B cell (primary cell): ENCODE measurements around the gene RRBP1. TPM values are rescaled to one million over a fixed set of nuclear protein-coding genes. Genes with fewer than 3 reads are reported as not detected.

Source experiments
- ATAC-seq: fragments of 200-7000 bp; cut with Tn5 transposase; one replicate; pipeline ENCODE4 v1.10.0; 2021; ENCODE audit warnings: low read depth, mild to moderate bottlenecking, moderate number of reproducible peaks, moderate library complexity
- CTCF ChIA-PET: fragments of 350-600 bp; sonication (Branson Sonifier 250); formaldehyde crosslinking; loops from one replicate; lab custom pipeline; 2021; ENCODE audit warnings: antibody characterized with exemption, inconsistent platforms; lab: Charles Lee
- POLR2A ChIA-PET: fragments of 350-600 bp; sonication (Branson Sonifier 250); formaldehyde crosslinking; loops from one replicate; lab custom pipeline; 2021; ENCODE audit warnings: antibody characterized with exemption; lab: Charles Lee
- DNase-seq: peaks from one replicate; pipeline ENCODE4 v3.0.0; 2013
- H2AFZ ChIP-seq: 2 replicates; pipeline ENCODE4 v1.6.1; 2012; ENCODE audit warnings: mild to moderate bottlenecking, low read depth, low read length; ENCODE audit not compliant: insufficient read depth, poor library complexity, severe bottlenecking
- H3K27ac ChIP-seq, 2 donors: 1 replicate in 1 of 2; 2 replicates in 1 of 2; pipeline ENCODE4 v1.5.1; 2012 to 2013; ENCODE audit warnings: low read length in 2 of 2, mild to moderate bottlenecking in 2 of 2, moderate library complexity in 1 of 2
- H3K27me3 ChIP-seq, 4 experiments: fragments of 200-600 bp in 1 of 4; sonication (generic) in 1 of 4; replicated peaks in 1 of 4; 1 replicate in 2 of 4; 2 replicates in 2 of 4; pipeline versions ENCODE4 v1.6.1 to v1.7.0; 2013 to 2016; ENCODE audit warnings: low read length in 3 of 4, mild to moderate bottlenecking in 2 of 4, mixed read lengths in 1 of 4, moderate library complexity in 1 of 4; ENCODE audit not compliant: insufficient read depth in 4 of 4, control insufficient read depth in 3 of 4; ENCODE audit errors: control extremely low read depth in 1 of 4
- H3K36me3 ChIP-seq, 2 experiments: replicated peaks in 1 of 2; 1 replicate in 1 of 2; 2 replicates in 1 of 2; pipeline versions ENCODE4 v1.6.1 to v1.7.1; 2013; ENCODE audit warnings: low read length in 1 of 2; ENCODE audit not compliant: insufficient read depth in 2 of 2, control insufficient read depth in 1 of 2; ENCODE audit errors: control extremely low read depth in 1 of 2, extremely low read depth in 1 of 2
- H3K4me1 ChIP-seq, 2 donors: fragments of 200-600 bp in 1 of 2; sonication (generic) in 1 of 2; 1 replicate in 1 of 2; 2 replicates in 1 of 2; pipeline versions ENCODE4 v1.5.1 to v1.6.1; 2013 to 2017; ENCODE audit warnings: low read length in 2 of 2; ENCODE audit not compliant: control insufficient read depth in 2 of 2, insufficient read depth in 2 of 2
- H3K4me2 ChIP-seq: replicated peaks from 2 replicates; pipeline ENCODE3; 2012; ENCODE audit warnings: mild to moderate bottlenecking, low read depth, low read length; ENCODE audit not compliant: poor library complexity, severe bottlenecking
- H3K4me3 ChIP-seq, 5 experiments: fragments of 200-600 bp in 1 of 5; sonication (generic) in 1 of 5; 1 replicate in 3 of 5; 2 replicates in 2 of 5; pipeline versions ENCODE4 v1.5.1 to v1.7.0; 2011 to 2016; ENCODE audit warnings: low read length in 4 of 5, mild to moderate bottlenecking in 4 of 5, low read depth in 2 of 5, control low read depth in 1 of 5, moderate library complexity in 1 of 5; ENCODE audit not compliant: insufficient read depth in 1 of 5; ENCODE audit errors: control extremely low read depth in 1 of 5, extremely low read depth in 1 of 5
- H3K79me2 ChIP-seq: fragments of 200-600 bp; sonication (generic); one replicate; pipeline ENCODE4 v1.6.0; 2016; ENCODE audit warnings: low read length; ENCODE audit not compliant: control insufficient read depth, insufficient read depth
- H3K9ac ChIP-seq: fragments of 200-600 bp; sonication (generic); 2 replicates; pipeline ENCODE4 v1.6.1; 2017; ENCODE audit warnings: mild to moderate bottlenecking, low read length, moderate library complexity
- H3K9me3 ChIP-seq, 3 donors: one replicate each; pipeline versions ENCODE4 v1.6.1 to v1.7.1; 2013; ENCODE audit warnings: low read length in 2 of 3; ENCODE audit not compliant: control insufficient read depth in 2 of 3, insufficient read depth in 1 of 3; ENCODE audit errors: control extremely low read depth in 1 of 3
- H4K20me1 ChIP-seq: 2 replicates; pipeline ENCODE4 v1.6.0; 2012; ENCODE audit warnings: mild to moderate bottlenecking, low read length; ENCODE audit not compliant: insufficient read depth, control insufficient read depth, poor library complexity, severe bottlenecking
- H3K27ac Mint-ChIP-seq: one replicate; pipeline ENCODE4 v1.8.0; 2021; ENCODE audit warnings: mixed read lengths
- H3K27me3 Mint-ChIP-seq: one replicate; pipeline ENCODE4 v1.8.0; 2021; ENCODE audit warnings: mixed read lengths
- H3K4me1 Mint-ChIP-seq: one replicate; pipeline ENCODE4 v1.8.0; 2021; ENCODE audit warnings: mixed read lengths
- H3K4me3 Mint-ChIP-seq: one replicate; pipeline ENCODE4 v1.8.0; 2021; ENCODE audit warnings: mixed read lengths
- H3K9me3 Mint-ChIP-seq: one replicate; pipeline ENCODE4 v1.8.0; 2022; ENCODE audit warnings: mixed read lengths; ENCODE audit not compliant: insufficient read depth
- EZH2 ChIP-seq: IDR thresholded peaks from 2 replicates; pipeline ENCODE4 v1.6.1; 2012; ENCODE audit warnings: borderline replicate concordance, low read depth, mild to moderate bottlenecking, moderate library complexity, low read length; ENCODE audit not compliant: insufficient read depth, poor library complexity, severe bottlenecking
- WGBS: methylation state at CpG from one replicate; pipeline ENCODE4 v1.1.5; 2013; ENCODE audit warnings: missing lambda C conversion rate; ENCODE audit not compliant: insufficient coverage; 5-methylcytosine and 5-hydroxymethylcytosine counted together
- intact Hi-C: fragments of 100-400 bp; cut with micrococcal nuclease; formaldehyde crosslinking; loops from one replicate; pipeline ENCODE4 v1.10.0; 2022
- polyA plus RNA-seq: library from polyadenylated mRNA; depleted of rRNA; stranded (reverse); fragments of >200 nt; gene quantifications from 2 replicates; pipeline ENCODE4 v1.2.3, GENCODE V29; 2012
- total RNA-seq, 2 donors: library from RNA; stranded (reverse); fragments of 120-200 nt in 1 of 2; gene quantifications; 1 replicate in 1 of 2; 2 replicates in 1 of 2; pipeline versions ENCODE4 v1.2.3 to v1.2.4, GENCODE V29; 2013 to 2022
- TF ChIP-seq, protein P1 (sequence below): fragments of 200-600 bp; IDR thresholded peaks from one replicate; pipeline ENCODE4 v1.8.0; 2022; ENCODE audit warnings: antibody characterized with exemption, mild to moderate bottlenecking

The RRBP1 gene
- total and polyA plus RNA-seq, 2 donors (not counting 1 experiment from before 2014, with no cell fraction given): 10.9 to 27.5 TPM

DNA sequence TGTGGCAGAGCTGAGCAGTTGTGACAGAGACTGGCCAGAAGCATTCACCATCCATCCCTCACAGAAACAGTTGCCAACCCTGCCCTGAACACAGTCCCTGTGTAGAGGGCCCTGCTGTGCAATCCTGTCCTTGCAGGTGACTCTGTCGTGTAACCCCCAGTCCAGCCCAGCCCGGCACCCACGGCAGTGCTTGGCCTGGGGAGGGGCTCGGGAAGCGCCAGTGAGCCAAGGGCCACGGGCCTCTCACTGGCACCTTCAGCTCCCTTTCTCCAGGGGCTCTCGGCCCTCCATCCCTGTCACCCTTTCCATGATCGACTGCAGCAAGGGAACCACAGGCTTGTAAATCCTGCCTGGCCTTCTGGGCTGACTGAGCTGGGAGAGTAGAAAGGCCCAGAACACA, 53.0 kb downstream of the RRBP1 start:
- no peak overlapping the region for H3K4me3 ChIP-seq

DNA sequence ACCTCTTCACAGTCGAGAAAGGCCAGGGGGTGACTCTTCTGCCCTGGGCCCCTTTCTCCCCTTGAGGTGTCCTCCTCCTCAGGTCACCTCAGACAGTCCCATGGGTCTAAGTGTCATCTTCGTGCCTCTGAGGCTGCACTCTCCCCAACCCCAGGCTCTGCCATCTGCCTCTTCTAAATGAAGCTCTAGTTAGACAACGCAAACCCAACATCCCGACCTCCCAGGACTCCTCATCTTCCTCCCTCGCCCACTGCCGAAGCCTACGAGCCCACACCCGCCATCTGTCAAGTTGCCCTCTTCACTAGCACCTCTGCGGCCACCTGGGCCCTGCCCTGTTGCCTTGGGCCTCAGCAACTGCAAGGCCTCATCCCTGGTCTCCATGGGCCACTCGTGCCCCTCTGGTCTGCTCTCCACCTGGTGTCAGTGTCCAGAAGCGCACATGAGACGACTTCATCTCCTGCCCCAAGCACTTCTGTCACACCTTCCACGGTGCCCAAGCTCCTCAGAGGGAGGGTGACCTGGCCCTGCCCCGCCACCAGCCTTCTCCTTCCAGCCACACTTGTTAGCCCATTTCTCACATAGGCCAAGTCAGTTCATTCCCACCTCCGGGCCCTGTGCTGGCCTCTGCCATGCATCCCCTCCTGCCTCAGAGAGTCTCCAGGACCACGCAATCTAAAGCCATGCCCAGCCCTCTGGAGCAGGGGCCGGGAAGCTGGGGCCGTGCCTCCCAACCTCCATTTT, 53.8 kb downstream of the RRBP1 start:
- no peak for DNase-seq
- H3K4me3 Mint-ChIP-seq: no peak overlapping the region

More for the DNA sequence above, 53.0 kb downstream of the RRBP1 start:
- no peak overlapping the region for H2AFZ ChIP-seq
- no peak for ATAC-seq
- no peaks in the 10 kb centered on the region for H3K4me1 Mint-ChIP-seq
- no peaks in the 10 kb centered on the region for H3K9me3 ChIP-seq
- H3K27me3 ChIP-seq: no peaks in the 10 kb centered on the region
- H3K36me3 ChIP-seq: peaks cover 3 to 31% of the 10 kb centered on the region in 2 experiments
- H3K4me3 Mint-ChIP-seq: no peak overlapping the region
- H3K27ac ChIP-seq: no peak overlapping the region
- intact Hi-C loops: no loop called here
- H4K20me1 ChIP-seq: no peaks in the 10 kb centered on the region
- H3K9me3 Mint-ChIP-seq: no peaks in the 10 kb centered on the region
- TF ChIP-seq, protein P1, sequence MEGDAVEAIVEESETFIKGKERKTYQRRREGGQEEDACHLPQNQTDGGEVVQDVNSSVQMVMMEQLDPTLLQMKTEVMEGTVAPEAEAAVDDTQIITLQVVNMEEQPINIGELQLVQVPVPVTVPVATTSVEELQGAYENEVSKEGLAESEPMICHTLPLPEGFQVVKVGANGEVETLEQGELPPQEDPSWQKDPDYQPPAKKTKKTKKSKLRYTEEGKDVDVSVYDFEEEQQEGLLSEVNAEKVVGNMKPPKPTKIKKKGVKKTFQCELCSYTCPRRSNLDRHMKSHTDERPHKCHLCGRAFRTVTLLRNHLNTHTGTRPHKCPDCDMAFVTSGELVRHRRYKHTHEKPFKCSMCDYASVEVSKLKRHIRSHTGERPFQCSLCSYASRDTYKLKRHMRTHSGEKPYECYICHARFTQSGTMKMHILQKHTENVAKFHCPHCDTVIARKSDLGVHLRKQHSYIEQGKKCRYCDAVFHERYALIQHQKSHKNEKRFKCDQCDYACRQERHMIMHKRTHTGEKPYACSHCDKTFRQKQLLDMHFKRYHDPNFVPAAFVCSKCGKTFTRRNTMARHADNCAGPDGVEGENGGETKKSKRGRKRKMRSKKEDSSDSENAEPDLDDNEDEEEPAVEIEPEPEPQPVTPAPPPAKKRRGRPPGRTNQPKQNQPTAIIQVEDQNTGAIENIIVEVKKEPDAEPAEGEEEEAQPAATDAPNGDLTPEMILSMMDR: no peak
- no peak for TF ChIP-seq EZH2
- H3K4me1 ChIP-seq: no peaks in the 10 kb centered on the region
- POLR2A ChIA-PET: interaction anchor here (0.6 kb wide), 1 partner anchor 272 kb away, joined by 3 read pairs; no protein-coding TSS in a partner anchor
- DNase-seq: no peak
- no peaks in the 10 kb centered on the region for H3K27me3 Mint-ChIP-seq
- no peak overlapping the region for H3K27ac Mint-ChIP-seq
- H3K9ac ChIP-seq: no peak overlapping the region
- CTCF ChIA-PET: no interaction called here
- H3K79me2 ChIP-seq: no peaks in the 10 kb centered on the region
- 96% methylated on average over 8 of the region's 8 CpGs for WGBS
- H3K4me2 ChIP-seq: no peak overlapping the region

More for the DNA sequence above, 53.8 kb downstream of the RRBP1 start:
- Histone ChIP-seq H3K27ac (no peak overlapping the region), H3K9me3 (no peaks in the 10 kb centered on the region), H3K4me1 (no peaks in the 10 kb centered on the region), H3K36me3 (peaks cover 3 to 26% of the 10 kb centered on the region in 2 experiments), H3K27me3 (no peaks in the 10 kb centered on the region), H3K9ac (no peak overlapping the region), H3K4me3 (no peak overlapping the region), H3K79me2 (no peaks in the 10 kb centered on the region), H4K20me1 (no peaks in the 10 kb centered on the region), H2AFZ (no peak overlapping the region), H3K4me2 (no peak overlapping the region)
- no peak for ATAC-seq
- 97% methylated on average over 18 of the region's 18 CpGs for WGBS
- Mint-ChIP-seq H3K4me1 (no peaks in the 10 kb centered on the region), H3K27ac (no peak overlapping the region), H3K27me3 (no peaks in the 10 kb centered on the region), H3K9me3 (no peaks in the 10 kb centered on the region)
- ChIA-PET POLR2A (interaction anchor here (0.6 kb wide), 1 partner anchor 273 kb away, joined by 3 read pairs; no protein-coding TSS in a partner anchor), CTCF (no interaction called here)
- TF ChIP-seq, protein P1: no peak
- TF ChIP-seq EZH2: no peak
- intact Hi-C loops: no loop called here
